Calu3 (cell line): ENCODE measurements around the gene MUC21. TPM values are rescaled to one million over a fixed set of nuclear protein-coding genes. Genes with fewer than 3 reads are reported as not detected.

Source experiments
- BruUV-seq: library from RNA; stranded (reverse); fragments of 400-500 nt; replicated peaks from 2 replicates; lab custom pipeline; 2021; lab: Mats Ljungman, UMichigan
- CTCF ChIA-PET: fragments of 300-600 bp; sonication (Branson Sonifier 250); formaldehyde crosslinking; loops from one replicate; lab custom pipeline; 2022; ENCODE audit warnings: antibody characterized with exemption; lab: Charles Lee
- DNase-seq: peaks from one replicate; pipeline ENCODE4 v3.0.0; 2022
- H3K27ac Mint-ChIP-seq: one replicate; pipeline ENCODE4 v1.8.0; 2022; ENCODE audit warnings: mixed read lengths; ENCODE audit not compliant: unreplicated experiment
- H3K27me3 Mint-ChIP-seq: one replicate; pipeline ENCODE4 v1.8.0; 2022; ENCODE audit warnings: mixed read lengths; ENCODE audit not compliant: unreplicated experiment
- H3K36me3 Mint-ChIP-seq: one replicate; pipeline ENCODE4 v1.8.0; 2022; ENCODE audit warnings: mild to moderate bottlenecking, moderate library complexity, mixed read lengths; ENCODE audit not compliant: insufficient read depth, unreplicated experiment
- H3K4me1 Mint-ChIP-seq: one replicate; pipeline ENCODE4 v1.8.0; 2022; ENCODE audit warnings: mild to moderate bottlenecking, low read depth, mixed read lengths; ENCODE audit not compliant: unreplicated experiment
- H3K4me3 Mint-ChIP-seq: one replicate; pipeline ENCODE4 v1.8.0; 2022; ENCODE audit warnings: mild to moderate bottlenecking, low read depth, moderate library complexity, mixed read lengths; ENCODE audit not compliant: unreplicated experiment
- H3K9me3 Mint-ChIP-seq: one replicate; pipeline ENCODE4 v1.8.0; 2022; ENCODE audit warnings: low read depth, mixed read lengths; ENCODE audit not compliant: unreplicated experiment
- CTCF ChIP-seq: fragments of 200-600 bp; IDR thresholded peaks from one replicate; pipeline ENCODE4 v1.8.0; 2022; ENCODE audit warnings: antibody characterized with exemption; ENCODE audit not compliant: unreplicated experiment
- intact Hi-C: fragments of 100-400 bp; cut with micrococcal nuclease; formaldehyde crosslinking; loops from one replicate; pipeline ENCODE4 v1.10.0; 2022; ENCODE audit not compliant: unreplicated experiment
- total RNA-seq: library from RNA; stranded (reverse); gene quantifications from 2 replicates; pipeline ENCODE4 v1.2.3, GENCODE V29; 2022

The MUC21 gene
- total RNA-seq, 1 experiment from 2014 or later, result not detected

- TF ChIP-seq CTCF, result no peak
- CTCF ChIA-PET, result interaction anchor here (0.8 to 1.3 kb wide), 3 partner anchors 11 to 68 kb away, joined by 3 read pairs; no protein-coding TSS in a partner anchor
- H3K4me3 Mint-ChIP-seq, result no peak overlapping the region
- peaks cover 14% of the 10 kb centered on the region for H3K27me3 Mint-ChIP-seq
- H3K9me3 Mint-ChIP-seq, result peaks cover 4% of the 10 kb centered on the region
- BruUV-seq, result no TSS peak
- no peaks in the 10 kb centered on the region for H3K4me1 Mint-ChIP-seq
- DNase-seq, result no peak
- no peak overlapping the region for H3K27ac Mint-ChIP-seq
- intact Hi-C loops, result no loop called here
- H3K36me3 Mint-ChIP-seq, result peaks cover 3% of the 10 kb centered on the region
These were observed 8.8 kb upstream of the MUC21 start for GRCh38 chr6:30974490-30975252.

GRCh38 chr6:30979141-30979540 is 4.4 kb upstream of the MUC21 start:
- intact Hi-C loops, result no loop called here
- Mint-ChIP-seq H3K9me3 (peaks cover 6% of the 10 kb centered on the region), H3K27me3 (peaks cover 13% of the 10 kb centered on the region), H3K4me1 (peaks cover 23% of the 10 kb centered on the region), H3K36me3 (peaks cover 3% of the 10 kb centered on the region), H3K27ac (no peak overlapping the region), H3K4me3 (no peak overlapping the region)
- BruUV-seq, result no TSS peak
- no peak for DNase-seq
- no peak for TF ChIP-seq CTCF
- CTCF ChIA-PET, result no interaction called here

DNA sequence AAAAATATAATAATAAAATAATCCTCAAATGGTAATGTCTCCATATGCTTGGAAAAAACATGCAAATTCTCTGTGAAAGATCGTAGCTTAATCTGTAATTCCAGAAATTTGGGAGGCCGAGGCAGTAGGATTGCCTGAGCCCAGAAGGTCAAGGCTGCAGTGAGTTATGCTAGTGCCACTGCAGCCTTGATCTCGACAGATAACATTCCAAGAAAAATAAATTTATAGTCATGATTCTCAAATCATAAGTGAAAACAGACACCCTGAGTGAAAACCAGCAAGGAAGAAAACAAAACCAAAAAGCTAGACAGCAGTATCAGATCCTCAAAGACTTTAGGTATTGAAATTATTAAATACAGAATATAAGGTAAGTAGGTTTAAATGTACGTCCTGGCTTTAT is 3.8 kb upstream of the MUC21 start:
- no peak for DNase-seq
- Mint-ChIP-seq H3K27ac (no peak overlapping the region), H3K27me3 (peaks cover 13% of the 10 kb centered on the region), H3K36me3 (peaks cover 3% of the 10 kb centered on the region), H3K9me3 (peaks cover 6% of the 10 kb centered on the region), H3K4me1 (peaks cover 23% of the 10 kb centered on the region), H3K4me3 (no peak overlapping the region)
- no TSS peak for BruUV-seq
- CTCF ChIA-PET, result no interaction called here
- intact Hi-C loops, result no loop called here
- TF ChIP-seq CTCF, result no peak

- Mint-ChIP-seq H3K27ac (peak overlapping the region; percentile 48), H3K9me3 (peaks cover 6% of the 10 kb centered on the region), H3K4me1 (peaks cover 29% of the 10 kb centered on the region), H3K27me3 (peaks cover 13% of the 10 kb centered on the region), H3K4me3 (peak overlapping the region; percentile 7), H3K36me3 (peaks cover 3% of the 10 kb centered on the region)
- TF ChIP-seq CTCF, result no peak
- DNase-seq, result peak; percentile 58
- CTCF ChIA-PET, result interaction anchor here (0.6 to 2.2 kb wide), 13 partner anchors 9 to 132 kb away, joined by 3 to 12 read pairs (median 4); partner anchors contain the start of genes MUCL3, PSORS1C1 and VARS2
- intact Hi-C loops, result no loop called here
- no TSS peak for BruUV-seq
These were observed 1.4 kb upstream of the MUC21 start for GRCh38 chr6:30981942-30982772.
